Colonic mucosa (tissue), 4 donors: Measurements from ENCODE around the gene RHBDD3. TPM values are rescaled to one million over a fixed set of nuclear protein-coding genes. Genes with fewer than 3 reads are reported as not detected.
A peak's percentile ranks its signal among the peaks of the same experiment; 100 is the strongest.

Source experiments
- DNase-seq: peaks from one replicate; pipeline ENCODE4 v3.0.0-alpha.2; 2020
- H3K27ac ChIP-seq: fragments of 200-600 bp; one replicate; pipeline ENCODE4 v1.8.0; 2021
- H3K27me3 ChIP-seq: fragments of 200-600 bp; one replicate; pipeline ENCODE4 v1.8.0; 2021
- H3K36me3 ChIP-seq: fragments of 200-600 bp; one replicate; pipeline ENCODE4 v1.8.0; 2021
- H3K4me1 ChIP-seq: fragments of 200-600 bp; one replicate; pipeline ENCODE4 v1.8.0; 2021; ENCODE audit warnings: mild to moderate bottlenecking
- H3K4me3 ChIP-seq: fragments of 200-600 bp; one replicate; pipeline ENCODE4 v1.8.0; 2021
- H3K9ac ChIP-seq, 2 donors: one replicate each; pipeline ENCODE4 v1.7.0; 2013; ENCODE audit warnings: control low read depth in 2 of 2, low read depth in 2 of 2, low read length in 2 of 2
- H3K9me3 ChIP-seq: fragments of 200-600 bp; one replicate; pipeline ENCODE4 v1.8.0; 2021
- CTCF ChIP-seq: fragments of 200-600 bp; IDR thresholded peaks from one replicate; pipeline ENCODE4 v1.8.0; 2022; ENCODE audit warnings: antibody characterized with exemption, mild to moderate bottlenecking
- intact Hi-C: fragments of 100-400 bp; cut with DNase I; formaldehyde crosslinking; loops from one replicate; pipeline ENCODE4 v1.14.1; 2022
- total RNA-seq, 2 donors: library from RNA; stranded (reverse); fragmentation: NEBNext Ultra II Directional in 1 of 2; extraction: Animal tissue kit (Norgen Biotek cat#: 25700) in 1 of 2; gene quantifications; one replicate each; pipeline ENCODE4 v1.2.1, GENCODE V29; 2021
- donor health status: healthy.
- donor health status: DM: no; HTN: no; CAD: no.
- donor health status: DM: no; HTN: no; CAD: no.

RHBDD3 gene
- total RNA-seq, 2 donors from 2014 or later = 15.4 to 32.0 TPM

DNA sequence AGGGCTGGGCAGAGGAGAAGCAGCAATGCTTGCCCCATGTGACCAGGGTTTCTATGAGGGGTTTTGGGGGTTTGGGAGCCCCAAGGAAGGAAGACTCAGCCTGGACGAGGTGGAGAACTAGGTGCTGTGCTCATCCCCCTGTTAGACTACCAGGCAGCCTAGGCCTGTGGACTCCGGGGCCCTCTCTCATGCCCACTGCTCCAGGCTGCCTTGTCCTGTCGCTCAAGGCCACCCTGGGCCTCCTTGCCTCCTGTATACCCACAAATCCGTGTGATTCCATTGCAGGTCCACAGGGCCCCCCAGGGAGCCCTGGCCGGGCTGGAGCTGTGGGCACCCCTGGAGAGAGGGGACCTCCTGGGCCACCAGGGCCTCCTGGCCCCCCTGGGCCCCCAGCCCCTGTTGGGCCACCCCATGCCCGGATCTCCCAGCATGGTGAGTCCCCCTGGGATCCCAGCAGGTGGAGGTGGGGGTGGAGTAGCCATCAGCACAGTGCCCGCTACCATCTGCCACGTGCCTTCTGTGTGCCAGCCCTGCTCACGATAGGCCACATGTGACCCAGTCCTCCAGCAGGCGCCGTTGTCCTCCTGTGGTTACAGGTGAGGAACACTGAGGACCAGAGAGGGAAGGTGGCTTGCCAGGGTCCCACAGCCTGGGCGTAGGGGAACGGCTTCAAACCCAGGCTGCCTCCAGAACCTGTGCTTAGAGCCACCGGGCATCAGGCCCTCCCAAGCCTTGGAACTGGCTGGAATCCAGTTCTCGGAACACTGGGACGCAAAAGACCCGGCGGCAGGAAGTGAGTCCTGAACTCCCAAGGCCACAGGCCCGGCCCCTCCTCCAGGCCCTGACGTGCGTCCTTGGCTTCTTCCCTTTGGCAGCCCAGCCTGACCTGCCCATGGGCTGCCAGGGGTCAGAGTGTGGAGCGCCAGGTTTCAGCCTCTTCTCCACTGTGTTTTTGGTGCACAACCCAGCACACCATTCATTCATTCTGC is 35.5 kb downstream of the RHBDD3 start:
- Histone ChIP-seq H3K9me3 (no peaks in the 10 kb centered on the region), H3K4me1 (no peaks in the 10 kb centered on the region), H3K36me3 (no peaks in the 10 kb centered on the region), H3K4me3 (no peak overlapping the region), H3K9ac (no peak overlapping the region), H3K27me3 (no peaks in the 10 kb centered on the region), H3K27ac (no peak overlapping the region)
- DNase-seq = no peak
- intact Hi-C loops = no loop called here
- TF ChIP-seq CTCF = no peak

GRCh38 chr22:29230972-29231875 is 36.6 kb downstream of the RHBDD3 start:
- H3K27ac ChIP-seq = no peak overlapping the region
- H3K36me3 ChIP-seq = no peaks in the 10 kb centered on the region
- intact Hi-C loops = no loop called here
- no peak overlapping the region for H3K9ac ChIP-seq
- no peak for TF ChIP-seq CTCF
- no peak overlapping the region for H3K4me3 ChIP-seq
- no peaks in the 10 kb centered on the region for H3K27me3 ChIP-seq
- no peaks in the 10 kb centered on the region for H3K4me1 ChIP-seq
- no peaks in the 10 kb centered on the region for H3K9me3 ChIP-seq
- DNase-seq = no peak

DNA sequence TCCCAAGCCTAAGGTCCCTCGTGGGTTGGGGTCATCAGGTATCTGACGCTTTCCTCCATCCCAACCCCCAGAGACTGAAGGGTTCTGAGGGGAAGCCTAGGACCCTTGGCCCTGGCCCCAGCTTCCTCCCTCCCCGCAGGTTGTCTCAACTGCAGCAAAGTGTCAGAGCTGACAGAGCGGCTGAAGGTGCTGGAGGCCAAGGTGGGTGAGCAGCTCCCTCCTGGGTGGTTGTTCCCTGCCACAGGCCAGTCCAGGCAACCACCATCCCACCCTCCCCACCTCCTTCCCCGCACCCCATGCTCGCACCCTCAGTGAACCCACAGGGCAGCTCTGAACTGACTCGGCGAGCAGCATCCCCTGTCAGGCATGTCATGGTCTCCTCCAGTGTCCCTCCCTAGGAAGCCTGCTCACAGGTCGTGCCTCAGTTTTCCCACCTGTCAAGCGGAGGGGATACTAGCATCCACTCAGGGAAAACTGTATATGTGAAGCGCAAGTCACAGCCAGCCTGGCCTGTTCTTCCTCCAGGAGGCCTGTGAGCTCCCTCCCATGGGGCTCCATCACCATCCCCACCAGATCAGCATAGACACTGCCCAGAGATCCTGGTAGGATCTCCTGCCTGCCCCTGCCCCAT is 41.3 kb downstream of the RHBDD3 start:
- Histone ChIP-seq H3K27ac (peak overlapping the region; percentile 8), H3K9me3 (no peaks in the 10 kb centered on the region), H3K9ac (no peak overlapping the region), H3K36me3 (no peaks in the 10 kb centered on the region), H3K4me1 (no peaks in the 10 kb centered on the region), H3K4me3 (no peak overlapping the region), H3K27me3 (no peaks in the 10 kb centered on the region)
- TF ChIP-seq CTCF = no peak
- intact Hi-C loops = no loop called here
- DNase-seq = no peak

GRCh38 chr22:29225422-29226090 is 42.2 kb downstream of the RHBDD3 start:
- peak overlapping the region; percentile 8 for H3K27ac ChIP-seq
- no peaks in the 10 kb centered on the region for H3K9me3 ChIP-seq
- no peaks in the 10 kb centered on the region for H3K36me3 ChIP-seq
- H3K4me3 ChIP-seq = no peak overlapping the region
- intact Hi-C loops = no loop called here
- no peaks in the 10 kb centered on the region for H3K27me3 ChIP-seq
- peak overlapping the region in 1 of 2 donors; percentile 50 for H3K9ac ChIP-seq
- DNase-seq = peak; percentile 49
- H3K4me1 ChIP-seq = no peaks in the 10 kb centered on the region
- no peak for TF ChIP-seq CTCF
